Endothelial cell of umbilical vein (primary cell): Measurements from ENCODE around the gene IDH1. TPM values are rescaled to one million over a fixed set of nuclear protein-coding genes. Genes with fewer than 3 reads are reported as not detected.

ENCODE experiments used
- BruUV-seq: library from RNA; stranded (reverse); fragments of 400-500 nt; replicated peaks from 2 replicates; lab custom pipeline; 2021; lab: Mats Ljungman, UMichigan
- CTCF ChIA-PET: fragments of 300-600, 350-600 bp; sonication (Branson Sonifier 250); formaldehyde crosslinking; loops from one replicate; lab custom pipeline; 2021; ENCODE audit warnings: antibody characterized with exemption, inconsistent platforms; lab: Charles Lee
- POLR2A ChIA-PET: fragments of 300-600, 350-600 bp; sonication (Branson Sonifier 250); formaldehyde crosslinking; loops from one replicate; lab custom pipeline; 2021; ENCODE audit warnings: antibody characterized with exemption, inconsistent platforms; lab: Charles Lee
- DNase-seq: peaks from one replicate; pipeline ENCODE4 v3.0.0-alpha.2; 2011; ENCODE audit warnings: low read depth, low spot score
- FAIRE-seq: peaks from 2 replicates; lab custom pipeline; 2011; peaks lifted over from hg19 to GRCh38; lab: Jason Lieb, UNC
- H2AFZ ChIP-seq: 2 replicates; pipeline ENCODE4 v1.6.0; 2012; ENCODE audit warnings: low read depth, low read length, control low read depth, inconsistent platforms
- H3K27ac ChIP-seq: 2 replicates; pipeline ENCODE4 v1.5.1; 2011; ENCODE audit warnings: low read depth, mild to moderate bottlenecking, control low read depth, low read length, moderate library complexity; ENCODE audit not compliant: insufficient read depth
- H3K27me3 ChIP-seq, 2 experiments: 2 replicates each; pipeline versions ENCODE4 v1.6.0 to v1.6.1; 2011; ENCODE audit warnings: low read length in 2 of 2, mixed read lengths in 1 of 2; ENCODE audit not compliant: control insufficient read depth in 2 of 2, insufficient read depth in 2 of 2
- H3K36me3 ChIP-seq, 2 experiments: 2 replicates in 1 of 2; 3 replicates in 1 of 2; pipeline ENCODE4 v1.5.1; 2011; ENCODE audit warnings: low read length in 2 of 2, mild to moderate bottlenecking in 1 of 2, moderate library complexity in 1 of 2; ENCODE audit not compliant: control insufficient read depth in 2 of 2, insufficient read depth in 2 of 2; ENCODE audit errors: extremely low read depth in 1 of 2
- H3K4me1 ChIP-seq: 3 replicates; pipeline ENCODE4 v1.5.1; 2011; ENCODE audit warnings: mild to moderate bottlenecking, low read length; ENCODE audit not compliant: control insufficient read depth, insufficient read depth; ENCODE audit errors: extremely low read depth
- H3K4me2 ChIP-seq: 2 replicates; pipeline ENCODE4 v1.6.1; 2011; ENCODE audit warnings: low read length, control low read depth, mixed read lengths; ENCODE audit not compliant: insufficient read depth
- H3K4me3 ChIP-seq, 3 experiments: fragments of 200-600 bp in 1 of 3; sonication (generic), shearing (Covaris generic) in 1 of 3; replicated peaks in 1 of 3; 2 replicates each; pipeline ENCODE4 v1.5.1; 2011 to 2016; ENCODE audit warnings: control low read depth in 3 of 3, low read length in 3 of 3, mild to moderate bottlenecking in 2 of 3, inconsistent platforms in 1 of 3, low read depth in 1 of 3, moderate library complexity in 1 of 3; ENCODE audit not compliant: insufficient read depth in 1 of 3
- H3K79me2 ChIP-seq: 2 replicates; pipeline ENCODE4 v1.6.0; 2012; ENCODE audit warnings: low read length, inconsistent platforms; ENCODE audit not compliant: control insufficient read depth, insufficient read depth
- H3K9ac ChIP-seq: replicated peaks from 2 replicates; pipeline ENCODE3; 2011; ENCODE audit warnings: low read length, control low read depth; ENCODE audit not compliant: insufficient read depth; ENCODE audit errors: extremely low read depth
- H3K9me1 ChIP-seq: replicated peaks from 3 replicates; pipeline ENCODE4 v1.6.0; 2011; ENCODE audit warnings: mild to moderate bottlenecking, low read length; ENCODE audit not compliant: control insufficient read depth, insufficient read depth; ENCODE audit errors: extremely low read depth
- H3K9me3 ChIP-seq: replicated peaks from 2 replicates; pipeline ENCODE4 v1.5.1; 2012; ENCODE audit warnings: low read length, inconsistent platforms; ENCODE audit not compliant: control insufficient read depth, insufficient read depth
- H4K20me1 ChIP-seq: replicated peaks from 2 replicates; pipeline ENCODE3; 2011; ENCODE audit warnings: mild to moderate bottlenecking, low read length; ENCODE audit not compliant: control insufficient read depth, insufficient read depth; ENCODE audit errors: extremely low read depth
- EZH2 ChIP-seq: IDR thresholded peaks from 2 replicates; pipeline ENCODE4 v1.6.1; 2012; ENCODE audit warnings: borderline replicate concordance, low read depth, mild to moderate bottlenecking, moderate library complexity, low read length, inconsistent platforms; ENCODE audit not compliant: severe bottlenecking
- FOS ChIP-seq: IDR thresholded peaks from 2 replicates; pipeline ENCODE4 v1.6.1; 2011; ENCODE audit warnings: mild to moderate bottlenecking, low read length, moderate library complexity, borderline replicate concordance; ENCODE audit not compliant: insufficient read depth
- GATA2 ChIP-seq: IDR thresholded peaks from 2 replicates; pipeline ENCODE4 v1.7.0; 2011; ENCODE audit warnings: low read depth, mild to moderate bottlenecking, moderate library complexity, mixed read lengths, low read length; ENCODE audit not compliant: insufficient read length, insufficient read depth
- JUN ChIP-seq: IDR thresholded peaks from 2 replicates; pipeline ENCODE4 v1.6.1; 2011; ENCODE audit warnings: borderline replicate concordance, low read depth; ENCODE audit not compliant: insufficient read length, insufficient read depth
- MYC ChIP-seq: IDR thresholded peaks from one replicate; pipeline ENCODE4 v1.6.1; 2011; ENCODE audit warnings: mild to moderate bottlenecking, low read depth, low read length
- POLR2A ChIP-seq: IDR thresholded peaks from 2 replicates; pipeline ENCODE4 v1.6.1; 2012; ENCODE audit warnings: low read depth, mild to moderate bottlenecking, control low read depth, low read length
- POLR2AphosphoS5 ChIP-seq: IDR thresholded peaks from 2 replicates; pipeline ENCODE4 v1.6.1; 2012; ENCODE audit warnings: low read depth, mild to moderate bottlenecking, control low read depth, low read length, moderate library complexity; ENCODE audit not compliant: insufficient read depth
- dilution Hi-C: fragments of 300-500 bp; cut with MboI; formaldehyde crosslinking; loops from one replicate; pipeline ENCODE4 v1.15.0; 2019; ENCODE audit warnings: low sequenced_read_pairs; ENCODE audit not compliant: extremely low pct_ligation_motif_present
- intact Hi-C: fragments of 100-400 bp; cut with micrococcal nuclease; formaldehyde crosslinking; loops from one replicate; pipeline ENCODE4 v1.10.0; 2022
- polyA plus RNA-seq, 4 experiments: library from polyadenylated mRNA; depleted of rRNA in 3 of 4; stranded (reverse) in 3 of 4; unstranded in 1 of 4; fragments of >200 nt; gene quantifications; 2 replicates each; pipeline versions ENCODE4 v1.2.1 to v1.2.3, GENCODE V29; 2011 to 2012; ENCODE audit warnings: missing spikeins in 1 of 4
- total RNA-seq: library from RNA; stranded (reverse); gene quantifications from 2 replicates; pipeline ENCODE4 v1.2.3, GENCODE V29; 2021
- TF ChIP-seq, protein P1 (sequence below): IDR thresholded peaks from 2 replicates; pipeline ENCODE4 v1.6.1; 2011; ENCODE audit not compliant: insufficient read depth, insufficient read length
- TF ChIP-seq, protein P2 (sequence below), 2 donors: IDR thresholded peaks; 1 replicate in 1 of 2; 2 replicates in 1 of 2; pipeline ENCODE4 v1.5.1; 2011; ENCODE audit warnings: low read length in 2 of 2, mild to moderate bottlenecking in 2 of 2, moderate library complexity in 2 of 2, control low read depth in 1 of 2, inconsistent platforms in 1 of 2, low read depth in 1 of 2; ENCODE audit not compliant: insufficient read depth in 1 of 2; ENCODE audit errors: extremely low read depth in 1 of 2

IDH1 gene
- total and polyA plus RNA-seq, 2 donors (not counting 3 experiments of a cell fraction or from before 2014, with no cell fraction given), result 63.1 to 107 TPM

DNA sequence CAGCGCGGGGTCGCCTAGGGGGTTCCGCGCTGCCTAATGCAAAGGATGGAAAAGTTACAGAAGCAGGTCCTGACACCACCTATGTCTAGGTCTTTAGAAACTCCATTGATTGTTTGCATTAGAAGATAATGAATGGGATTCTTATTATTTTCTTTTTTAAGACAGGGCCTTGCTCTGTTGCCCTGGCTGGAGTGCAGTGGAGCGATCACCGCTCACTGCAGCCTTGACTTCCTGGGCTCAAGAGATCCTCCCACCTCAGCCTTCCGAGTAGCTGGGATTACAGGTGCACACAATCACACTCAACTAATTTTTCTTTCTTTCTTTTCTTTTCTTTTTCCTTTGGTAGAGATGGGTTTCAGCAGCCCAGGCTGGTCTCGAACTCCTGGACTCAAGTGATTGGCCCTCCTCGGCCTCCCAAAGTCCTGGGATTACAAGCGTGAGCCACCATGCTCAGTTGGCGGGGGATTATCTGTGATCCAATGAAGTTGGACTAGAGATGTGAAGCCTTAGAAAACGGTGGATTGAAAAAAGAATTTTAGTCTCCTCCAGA lies 761 bp upstream of the IDH1 start:
- Histone ChIP-seq H3K9ac (peak overlapping the region; percentile 53), H3K27me3 (no peaks in the 10 kb centered on the region), H3K36me3 (peaks cover 2 to 6% of the 10 kb centered on the region in 2 experiments), H3K4me1 (peaks cover 19% of the 10 kb centered on the region), H3K4me2 (peak overlapping the region; percentile 76), H3K79me2 (peaks cover 6% of the 10 kb centered on the region), H3K27ac (peak overlapping the region; percentile 50), H4K20me1 (no peaks in the 10 kb centered on the region), H2AFZ (peak overlapping the region; percentile 93), H3K9me1 (no peaks in the 10 kb centered on the region), H3K4me3 (peak overlapping the region; percentile 74 to 99 (median 99)), H3K9me3 (no peaks in the 10 kb centered on the region)
- ChIA-PET CTCF (interaction anchor here (2.0 to 6.6 kb wide), 7 partner anchors 10 to 563 kb away, joined by 5 to 90 read pairs (median 12); partner anchors contain the start of gene PIKFYVE), POLR2A (interaction anchor here (1.7 kb wide), 1 partner anchor 11 kb away, joined by 8 read pairs; the partner anchor contains the start of gene PIKFYVE)
- no TSS peak for BruUV-seq
- dilution Hi-C loops (no loop called here), intact Hi-C loops (loop anchor here (1.0 to 10.0 kb wide), 4 partner anchors 11 to 1915 kb away; partner anchors contain the start of genes FZD5, KANSL1L and PIKFYVE)
- DNase-seq (no peak), FAIRE-seq (no peak)
- no peak for TF ChIP-seq POLR2AphosphoS5
- no peak for TF ChIP-seq FOS
- TF ChIP-seq, protein P1, sequence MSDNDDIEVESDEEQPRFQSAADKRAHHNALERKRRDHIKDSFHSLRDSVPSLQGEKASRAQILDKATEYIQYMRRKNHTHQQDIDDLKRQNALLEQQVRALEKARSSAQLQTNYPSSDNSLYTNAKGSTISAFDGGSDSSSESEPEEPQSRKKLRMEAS, result no peak
- no peak for TF ChIP-seq POLR2A
- no peak for TF ChIP-seq GATA2
- TF ChIP-seq MYC, result no peak
- TF ChIP-seq EZH2, result no peak
- TF ChIP-seq, protein P2, sequence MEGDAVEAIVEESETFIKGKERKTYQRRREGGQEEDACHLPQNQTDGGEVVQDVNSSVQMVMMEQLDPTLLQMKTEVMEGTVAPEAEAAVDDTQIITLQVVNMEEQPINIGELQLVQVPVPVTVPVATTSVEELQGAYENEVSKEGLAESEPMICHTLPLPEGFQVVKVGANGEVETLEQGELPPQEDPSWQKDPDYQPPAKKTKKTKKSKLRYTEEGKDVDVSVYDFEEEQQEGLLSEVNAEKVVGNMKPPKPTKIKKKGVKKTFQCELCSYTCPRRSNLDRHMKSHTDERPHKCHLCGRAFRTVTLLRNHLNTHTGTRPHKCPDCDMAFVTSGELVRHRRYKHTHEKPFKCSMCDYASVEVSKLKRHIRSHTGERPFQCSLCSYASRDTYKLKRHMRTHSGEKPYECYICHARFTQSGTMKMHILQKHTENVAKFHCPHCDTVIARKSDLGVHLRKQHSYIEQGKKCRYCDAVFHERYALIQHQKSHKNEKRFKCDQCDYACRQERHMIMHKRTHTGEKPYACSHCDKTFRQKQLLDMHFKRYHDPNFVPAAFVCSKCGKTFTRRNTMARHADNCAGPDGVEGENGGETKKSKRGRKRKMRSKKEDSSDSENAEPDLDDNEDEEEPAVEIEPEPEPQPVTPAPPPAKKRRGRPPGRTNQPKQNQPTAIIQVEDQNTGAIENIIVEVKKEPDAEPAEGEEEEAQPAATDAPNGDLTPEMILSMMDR (IDR thresholded peaks at IDR 0.05; ENCODE audit: extremely low read depth in 1 of 2, insufficient read depth in 1 of 2, low read depth in 1 of 2, low read length in 2 of 2), result no peak
- no peak for TF ChIP-seq JUN
